HCT116 (cell line): ENCODE data around the gene STIM2. TPM values are rescaled to one million over a fixed set of nuclear protein-coding genes. Genes with fewer than 3 reads are reported as not detected.

Source experiments
- ATAC-seq: fragments of 200-7000 bp; cut with Tn5 transposase; 2 replicates; pipeline ENCODE4 v1.9.1; 2020; ENCODE audit warnings: mild to moderate bottlenecking, moderate library complexity
- BruUV-seq: library from RNA; stranded (reverse); fragments of 400-500 nt; replicated peaks from 2 replicates; lab custom pipeline; 2021; lab: Mats Ljungman, UMichigan
- CTCF ChIA-PET: fragments of 300-600 bp; sonication (Branson Sonifier 250); formaldehyde crosslinking; loops from one replicate; lab custom pipeline; 2021; ENCODE audit warnings: antibody characterized with exemption; lab: Charles Lee
- POLR2A ChIA-PET: fragments of 300-600, 350-600 bp; sonication (Branson Sonifier 250); formaldehyde crosslinking; loops from one replicate; lab custom pipeline; 2021; ENCODE audit warnings: antibody characterized with exemption; lab: Charles Lee
- RAD21 ChIA-PET, 2 experiments: fragments of 300-600 bp; sonication (Branson Sonifier 250); formaldehyde crosslinking; loops; one replicate each; lab custom pipeline; 2023; ENCODE audit warnings: low total read pairs in 2 of 2; ENCODE audit not compliant: uncharacterized antibody in 2 of 2, unreplicated experiment in 2 of 2, low non-redundant PET in 1 of 2; lab: Charles Lee
- DNase-seq: peaks from one replicate; pipeline ENCODE4 v3.0.0-alpha.2; 2010; ENCODE audit warnings: low read depth, low spot score
- H2AFZ ChIP-seq: fragments of 200-600 bp; shearing (Covaris generic), sonication (generic); 2 replicates; pipeline ENCODE4 v1.6.1; 2017; ENCODE audit warnings: low read depth, mixed run types, mixed read lengths, antibody characterized with exemption, low read length; ENCODE audit not compliant: poor library complexity, severe bottlenecking
- H3K27ac ChIP-seq: 2 replicates; pipeline ENCODE4 v1.5.1; 2012; ENCODE audit warnings: low read depth, low read length
- H3K27me3 ChIP-seq: fragments of 200-600 bp; sonication (generic); 2 replicates; pipeline ENCODE4 v1.6.1; 2016; ENCODE audit warnings: mixed run types, low read length, mixed read lengths; ENCODE audit not compliant: insufficient read depth
- H3K36me3 ChIP-seq, 2 experiments: fragments of 200-500 bp in 1 of 2; fragments of 200-600 bp in 1 of 2; sonication (Bioruptor generic) in 1 of 2; sonication (generic) in 1 of 2; 2 replicates each; pipeline versions ENCODE4 v1.5.1 to v1.6.1; 2014 to 2016; ENCODE audit warnings: low read length in 2 of 2, inconsistent platforms in 1 of 2, mixed read lengths in 1 of 2, mixed run types in 1 of 2; ENCODE audit not compliant: insufficient read depth in 2 of 2, control insufficient read depth in 1 of 2
- H3K4me1 ChIP-seq, 2 experiments: fragments of 200-600 bp in 1 of 2; sonication (generic) in 1 of 2; 2 replicates each; pipeline versions ENCODE4 v1.5.1 to v1.6.1; 2012 to 2017; ENCODE audit warnings: low read length in 2 of 2, inconsistent platforms in 1 of 2, mild to moderate bottlenecking in 1 of 2, mixed read lengths in 1 of 2, mixed run types in 1 of 2, moderate library complexity in 1 of 2; ENCODE audit not compliant: insufficient read depth in 2 of 2, control insufficient read depth in 1 of 2
- H3K4me2 ChIP-seq: fragments of 200-600 bp; sonication (generic); 2 replicates; pipeline ENCODE4 v1.6.1; 2017; ENCODE audit warnings: mixed run types, low read length, mixed read lengths
- H3K4me3 ChIP-seq, 2 experiments: fragments of 200-600 bp in 1 of 2; sonication (generic) in 1 of 2; replicated peaks in 1 of 2; 2 replicates each; pipeline ENCODE4 v1.5.1; 2011 to 2016; ENCODE audit warnings: low read length in 2 of 2, control low read depth in 1 of 2, low read depth in 1 of 2, mild to moderate bottlenecking in 1 of 2, mixed read lengths in 1 of 2, mixed run types in 1 of 2
- H3K79me2 ChIP-seq: fragments of 200-600 bp; sonication (generic); 2 replicates; pipeline ENCODE4 v1.6.1; 2017; ENCODE audit warnings: mild to moderate bottlenecking, mixed run types, low read length, moderate library complexity, mixed read lengths; ENCODE audit not compliant: insufficient read depth
- H3K9ac ChIP-seq: fragments of 200-600 bp; sonication (generic); 2 replicates; pipeline ENCODE4 v1.6.1; 2016; ENCODE audit warnings: low read length, mixed read lengths
- H3K9me2 ChIP-seq: fragments of 200-600 bp; sonication (generic), shearing (Covaris generic); 2 replicates; pipeline ENCODE4 v1.6.1; 2017; ENCODE audit warnings: mixed run types, mild to moderate bottlenecking, moderate library complexity; ENCODE audit not compliant: insufficient read depth
- H3K9me3 ChIP-seq, 2 experiments: fragments of 200-500 bp in 1 of 2; fragments of 200-600 bp in 1 of 2; sonication (Bioruptor generic) in 1 of 2; sonication (generic) in 1 of 2; 2 replicates each; pipeline ENCODE4 v1.6.1; 2014 to 2017; ENCODE audit warnings: low read length in 2 of 2, mixed read lengths in 2 of 2, inconsistent platforms in 1 of 2, low read depth in 1 of 2, mild to moderate bottlenecking in 1 of 2, mixed run types in 1 of 2, moderate library complexity in 1 of 2; ENCODE audit not compliant: control insufficient read depth in 1 of 2, insufficient read depth in 1 of 2
- H4K20me1 ChIP-seq: fragments of 200-600 bp; sonication (generic), shearing (Covaris generic); 2 replicates; pipeline ENCODE4 v1.6.1; 2017; ENCODE audit warnings: mixed run types, mild to moderate bottlenecking, moderate library complexity; ENCODE audit not compliant: insufficient read depth
- CBX3 ChIP-seq: IDR thresholded peaks from 2 replicates; pipeline ENCODE4 v1.6.1; 2012; ENCODE audit warnings: low read depth
- ELF1 ChIP-seq: IDR thresholded peaks from 2 replicates; pipeline ENCODE4 v1.6.1; 2012; ENCODE audit warnings: low read depth, borderline replicate concordance
- EZH2phosphoT487 ChIP-seq: fragments of 200-600 bp; IDR thresholded peaks from 2 replicates; pipeline ENCODE4 v1.6.1; 2018; ENCODE audit warnings: antibody characterized with exemption, borderline replicate concordance
- FOSL1 ChIP-seq: IDR thresholded peaks from 2 replicates; pipeline ENCODE4 v1.6.1; 2012; ENCODE audit warnings: low read depth
- JUND ChIP-seq: IDR thresholded peaks from 2 replicates; pipeline ENCODE4 v1.6.1; 2012
- POLR2A ChIP-seq: IDR thresholded peaks from 2 replicates; pipeline ENCODE4 v1.7.0; 2011; ENCODE audit warnings: borderline replicate concordance; ENCODE audit not compliant: insufficient read depth, insufficient read length; ENCODE audit errors: extremely low read depth
- RAD21 ChIP-seq: IDR thresholded peaks from 2 replicates; pipeline ENCODE4 v1.6.1; 2012; ENCODE audit warnings: low read depth, mild to moderate bottlenecking
- SIN3A ChIP-seq: IDR thresholded peaks from 2 replicates; pipeline ENCODE4 v1.6.1; 2012; ENCODE audit warnings: low read depth
- SP1 ChIP-seq: IDR thresholded peaks from 2 replicates; pipeline ENCODE4 v1.6.1; 2012; ENCODE audit warnings: low read depth
- TCF7L2 ChIP-seq: IDR thresholded peaks from 2 replicates; pipeline ENCODE4 v1.7.0; 2011; ENCODE audit warnings: borderline replicate concordance, inconsistent platforms; ENCODE audit not compliant: insufficient read depth, insufficient read length; ENCODE audit errors: extremely low read depth
- YY1 ChIP-seq: IDR thresholded peaks from 2 replicates; pipeline ENCODE4 v1.6.1; 2011; ENCODE audit warnings: low read length, low read depth, moderate library complexity, mild to moderate bottlenecking; ENCODE audit not compliant: insufficient replicate concordance; ENCODE audit errors: extremely low read depth
- ZFX ChIP-seq: fragments of 450-650 bp; IDR thresholded peaks from 2 replicates; pipeline ENCODE4 v1.6.1; 2017
- intact Hi-C: fragments of 100-400 bp; cut with micrococcal nuclease; formaldehyde crosslinking; loops from 2 replicates; pipeline ENCODE4 v1.10.0; 2022
- total RNA-seq: library from RNA; stranded (reverse); gene quantifications from one replicate; pipeline ENCODE4 v1.2.1, GENCODE V29; 2021; ENCODE audit not compliant: unreplicated experiment
- TF ChIP-seq, protein P1 (sequence below): IDR thresholded peaks from 2 replicates; pipeline ENCODE4 v1.6.1; 2012
- TF ChIP-seq, protein P2 (sequence below): IDR thresholded peaks from 2 replicates; pipeline ENCODE4 v1.6.1; 2011; ENCODE audit warnings: mild to moderate bottlenecking, low read length, moderate library complexity; ENCODE audit not compliant: insufficient replicate concordance; ENCODE audit errors: extremely low read depth
- TF ChIP-seq, protein P3 (sequence below): IDR thresholded peaks from 2 replicates; pipeline ENCODE4 v1.6.1; 2012

The STIM2 gene
- total RNA-seq, 1 experiment from 2014 or later: 65.9 TPM

DNA sequence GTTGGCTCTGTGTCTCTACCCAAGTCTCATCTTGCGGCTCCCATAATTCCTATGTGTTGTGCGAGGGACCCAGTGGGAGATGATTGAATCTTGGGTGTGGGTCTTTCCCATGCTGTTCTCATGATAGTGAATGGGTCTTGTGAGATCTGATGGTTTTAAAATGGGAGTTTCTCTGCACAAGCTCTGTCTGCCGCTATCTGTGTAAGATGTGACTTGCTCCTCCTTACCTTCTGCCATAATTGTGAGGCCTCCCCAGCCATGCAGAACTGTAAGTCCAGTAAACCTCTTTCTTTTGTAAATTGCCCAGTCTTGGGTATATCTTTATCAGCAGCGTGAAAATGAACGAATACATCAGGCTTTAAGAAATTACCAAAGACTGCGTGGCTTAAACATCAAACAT is 31.2 kb downstream of the STIM2 start:
- Histone ChIP-seq H3K9ac (no peak overlapping the region), H2AFZ (no peak overlapping the region), H3K79me2 (peaks cover 30% of the 10 kb centered on the region), H3K27me3 (no peaks in the 10 kb centered on the region), H4K20me1 (no peaks in the 10 kb centered on the region), H3K9me2 (no peaks in the 10 kb centered on the region), H3K9me3 (no peaks in the 10 kb centered on the region), H3K27ac (no peak overlapping the region), H3K4me2 (no peak overlapping the region), H3K4me1 (no peaks in the 10 kb centered on the region), H3K36me3 (no peaks in the 10 kb centered on the region), H3K4me3 (no peak overlapping the region)
- POLR2A ChIA-PET: no interaction called here
- DNase-seq: no peak
- CTCF ChIA-PET: no interaction called here
- no peak for TF ChIP-seq ELF1
- RAD21 ChIA-PET: no interaction called here
- no peak for ATAC-seq
- no TSS peak for BruUV-seq
- intact Hi-C loops: no loop called here

DNA sequence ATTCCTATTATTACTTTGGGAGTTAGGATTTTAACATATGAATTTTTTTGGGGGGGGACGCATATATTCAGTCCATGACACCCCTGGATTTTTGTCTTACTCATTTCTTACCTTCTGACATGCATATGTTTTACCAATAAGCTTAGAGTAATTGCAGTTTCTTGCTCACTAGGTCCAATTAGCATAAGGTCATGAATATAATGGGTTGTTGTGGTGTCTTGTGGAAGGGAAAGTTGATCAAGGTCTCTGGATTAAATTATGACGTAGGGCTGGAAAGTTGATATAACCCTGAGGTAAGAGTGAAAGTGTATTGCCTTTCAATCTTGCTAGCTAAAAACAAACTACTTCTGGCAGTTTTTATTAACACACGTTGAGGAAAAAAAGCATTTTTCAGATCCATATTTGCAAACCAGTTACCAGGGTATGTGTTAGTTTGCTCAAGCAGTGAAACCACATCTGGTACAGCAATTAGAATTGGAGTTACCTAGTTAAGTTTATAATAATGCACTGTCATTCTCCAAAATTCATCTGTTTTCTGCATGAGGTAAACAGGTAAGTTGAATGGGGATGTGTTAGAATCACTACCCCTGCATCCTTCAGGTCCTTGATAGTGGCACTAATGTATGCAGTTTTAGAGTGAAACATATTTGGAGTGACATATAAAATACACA is 32.0 kb downstream of the STIM2 start:
- Histone ChIP-seq H3K9ac (no peak overlapping the region), H3K27ac (no peak overlapping the region), H3K4me2 (no peak overlapping the region)
- RAD21 ChIA-PET: no interaction called here
- no peak for TF ChIP-seq SP1
- no peak for TF ChIP-seq JUND
- TF ChIP-seq, protein P1, sequence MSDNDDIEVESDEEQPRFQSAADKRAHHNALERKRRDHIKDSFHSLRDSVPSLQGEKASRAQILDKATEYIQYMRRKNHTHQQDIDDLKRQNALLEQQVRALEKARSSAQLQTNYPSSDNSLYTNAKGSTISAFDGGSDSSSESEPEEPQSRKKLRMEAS: no peak
- TF ChIP-seq POLR2A: no peak
- no peak for TF ChIP-seq YY1
- no peak for TF ChIP-seq EZH2phosphoT487
- TF ChIP-seq ELF1: no peak
- TF ChIP-seq CBX3: no peak
- no peak for TF ChIP-seq FOSL1
- TF ChIP-seq SIN3A: no peak
- TF ChIP-seq, protein P2, sequence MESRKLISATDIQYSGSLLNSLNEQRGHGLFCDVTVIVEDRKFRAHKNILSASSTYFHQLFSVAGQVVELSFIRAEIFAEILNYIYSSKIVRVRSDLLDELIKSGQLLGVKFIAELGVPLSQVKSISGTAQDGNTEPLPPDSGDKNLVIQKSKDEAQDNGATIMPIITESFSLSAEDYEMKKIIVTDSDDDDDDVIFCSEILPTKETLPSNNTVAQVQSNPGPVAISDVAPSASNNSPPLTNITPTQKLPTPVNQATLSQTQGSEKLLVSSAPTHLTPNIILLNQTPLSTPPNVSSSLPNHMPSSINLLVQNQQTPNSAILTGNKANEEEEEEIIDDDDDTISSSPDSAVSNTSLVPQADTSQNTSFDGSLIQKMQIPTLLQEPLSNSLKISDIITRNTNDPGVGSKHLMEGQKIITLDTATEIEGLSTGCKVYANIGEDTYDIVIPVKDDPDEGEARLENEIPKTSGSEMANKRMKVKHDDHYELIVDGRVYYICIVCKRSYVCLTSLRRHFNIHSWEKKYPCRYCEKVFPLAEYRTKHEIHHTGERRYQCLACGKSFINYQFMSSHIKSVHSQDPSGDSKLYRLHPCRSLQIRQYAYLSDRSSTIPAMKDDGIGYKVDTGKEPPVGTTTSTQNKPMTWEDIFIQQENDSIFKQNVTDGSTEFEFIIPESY: no peak
- TF ChIP-seq RAD21: no peak
- TF ChIP-seq TCF7L2: no peak
- no peak for TF ChIP-seq ZFX
- TF ChIP-seq, protein P3, sequence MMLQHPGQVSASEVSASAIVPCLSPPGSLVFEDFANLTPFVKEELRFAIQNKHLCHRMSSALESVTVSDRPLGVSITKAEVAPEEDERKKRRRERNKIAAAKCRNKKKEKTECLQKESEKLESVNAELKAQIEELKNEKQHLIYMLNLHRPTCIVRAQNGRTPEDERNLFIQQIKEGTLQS: no peak
- TF ChIP-seq, all 23 proteins: peak for 0
- no peak overlapping the region for H2AFZ ChIP-seq
- H3K36me3 ChIP-seq: no peaks in the 10 kb centered on the region
- ChIA-PET CTCF (no interaction called here), POLR2A (no interaction called here)
- H3K9me3 ChIP-seq: no peaks in the 10 kb centered on the region
- H3K79me2 ChIP-seq: peaks cover 30% of the 10 kb centered on the region
- H4K20me1 ChIP-seq: no peaks in the 10 kb centered on the region
- no peaks in the 10 kb centered on the region for H3K4me1 ChIP-seq
- intact Hi-C loops: no loop called here
- H3K4me3 ChIP-seq: no peak overlapping the region
- no TSS peak for BruUV-seq
- no peak for ATAC-seq
- H3K9me2 ChIP-seq: no peaks in the 10 kb centered on the region
- no peaks in the 10 kb centered on the region for H3K27me3 ChIP-seq
- DNase-seq: no peak
